ENCODE measurements around the gene LMCD1. TPM values are rescaled to one million over a fixed set of nuclear protein-coding genes. Genes with fewer than 3 reads are reported as not detected.

The LMCD1 gene
- total and polyA plus RNA-seq, 2 donors (not counting 1 experiment from before 2014, with no cell fraction given) = 1.4 to 4.9 TPM

DNA sequence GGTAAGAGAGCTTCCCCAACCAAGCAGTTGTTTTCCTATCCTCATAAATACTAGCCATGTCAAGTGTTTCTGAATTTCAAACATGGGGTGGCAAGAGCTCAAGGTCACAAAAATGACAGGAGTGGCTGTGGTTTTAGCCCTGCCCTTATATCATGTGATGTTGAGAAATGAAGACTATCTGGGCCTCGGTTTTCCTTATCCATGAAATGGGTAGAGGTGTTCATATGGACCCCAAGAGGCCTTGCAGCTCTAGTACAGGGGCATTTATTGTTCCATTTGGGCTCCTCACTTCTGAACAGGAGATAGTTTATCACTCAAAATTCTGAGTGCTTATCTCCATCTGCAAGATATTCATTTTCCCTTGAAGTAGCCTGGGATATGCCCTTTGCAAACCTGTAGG lies 35.8 kb downstream of the LMCD1 start:
- no peaks in the 10 kb centered on the region for H4K20me1 ChIP-seq (ENCODE audit: control insufficient read depth, insufficient read depth, low read length, poor library complexity, severe bottlenecking)
- no peaks in the 10 kb centered on the region for H3K27me3 ChIP-seq (replicated peaks in 1 of 4; ENCODE audit: control extremely low read depth in 1 of 4, control insufficient read depth in 3 of 4, insufficient read depth in 4 of 4, low read length in 3 of 4)
- H3K4me2 ChIP-seq (replicated peaks; ENCODE audit: low read depth, low read length, poor library complexity, severe bottlenecking) = no peak overlapping the region
- POLR2A ChIA-PET = no interaction called here
- intact Hi-C loops (cut with micrococcal nuclease) = no loop called here
- H3K36me3 ChIP-seq (replicated peaks in 1 of 2; ENCODE audit: control extremely low read depth in 1 of 2, control insufficient read depth in 1 of 2, extremely low read depth in 1 of 2, insufficient read depth in 2 of 2, low read length in 1 of 2) = no peaks in the 10 kb centered on the region
- no peak overlapping the region for H3K27ac Mint-ChIP-seq
- no CpG with 5 or more reads among the region's 1 CpG for WGBS (ENCODE audit: insufficient coverage)
- H3K9me3 Mint-ChIP-seq (ENCODE audit: insufficient read depth) = no peaks in the 10 kb centered on the region
- no peak overlapping the region for H3K4me3 ChIP-seq (ENCODE audit: control extremely low read depth in 1 of 5, extremely low read depth in 1 of 5, insufficient read depth in 1 of 5, low read depth in 2 of 5, low read length in 4 of 5)
- CTCF ChIA-PET = no interaction called here
- H3K4me3 Mint-ChIP-seq = no peak overlapping the region
- no peaks in the 10 kb centered on the region for H3K27me3 Mint-ChIP-seq
- TF ChIP-seq EZH2 (IDR thresholded peaks at IDR 0.05; ENCODE audit: borderline replicate concordance, insufficient read depth, low read depth, low read length, poor library complexity, severe bottlenecking) = no peak
- TF ChIP-seq, protein P1, sequence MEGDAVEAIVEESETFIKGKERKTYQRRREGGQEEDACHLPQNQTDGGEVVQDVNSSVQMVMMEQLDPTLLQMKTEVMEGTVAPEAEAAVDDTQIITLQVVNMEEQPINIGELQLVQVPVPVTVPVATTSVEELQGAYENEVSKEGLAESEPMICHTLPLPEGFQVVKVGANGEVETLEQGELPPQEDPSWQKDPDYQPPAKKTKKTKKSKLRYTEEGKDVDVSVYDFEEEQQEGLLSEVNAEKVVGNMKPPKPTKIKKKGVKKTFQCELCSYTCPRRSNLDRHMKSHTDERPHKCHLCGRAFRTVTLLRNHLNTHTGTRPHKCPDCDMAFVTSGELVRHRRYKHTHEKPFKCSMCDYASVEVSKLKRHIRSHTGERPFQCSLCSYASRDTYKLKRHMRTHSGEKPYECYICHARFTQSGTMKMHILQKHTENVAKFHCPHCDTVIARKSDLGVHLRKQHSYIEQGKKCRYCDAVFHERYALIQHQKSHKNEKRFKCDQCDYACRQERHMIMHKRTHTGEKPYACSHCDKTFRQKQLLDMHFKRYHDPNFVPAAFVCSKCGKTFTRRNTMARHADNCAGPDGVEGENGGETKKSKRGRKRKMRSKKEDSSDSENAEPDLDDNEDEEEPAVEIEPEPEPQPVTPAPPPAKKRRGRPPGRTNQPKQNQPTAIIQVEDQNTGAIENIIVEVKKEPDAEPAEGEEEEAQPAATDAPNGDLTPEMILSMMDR (IDR thresholded peaks at IDR 0.05) = no peak
- ATAC-seq (ENCODE audit: low read depth) (no peak), DNase-seq (no peak)
- H3K9me3 ChIP-seq (ENCODE audit: control extremely low read depth in 1 of 3, control insufficient read depth in 2 of 3, insufficient read depth in 1 of 3, low read length in 2 of 3) = peaks cover 0 to 2% (median 0%) of the 10 kb centered on the region in 3 donors
- no peaks in the 10 kb centered on the region for H3K79me2 ChIP-seq (ENCODE audit: control insufficient read depth, insufficient read depth, low read length)
- H3K9ac ChIP-seq (ENCODE audit: low read length) = no peak overlapping the region
- H3K27ac ChIP-seq (ENCODE audit: low read length in 2 of 2) = no peak overlapping the region
- H3K4me1 Mint-ChIP-seq = no peaks in the 10 kb centered on the region
- H3K4me1 ChIP-seq (ENCODE audit: control insufficient read depth in 2 of 2, insufficient read depth in 2 of 2, low read length in 2 of 2) = no peaks in the 10 kb centered on the region
- no peak overlapping the region for H2AFZ ChIP-seq (ENCODE audit: insufficient read depth, low read depth, low read length, poor library complexity, severe bottlenecking)

DNA sequence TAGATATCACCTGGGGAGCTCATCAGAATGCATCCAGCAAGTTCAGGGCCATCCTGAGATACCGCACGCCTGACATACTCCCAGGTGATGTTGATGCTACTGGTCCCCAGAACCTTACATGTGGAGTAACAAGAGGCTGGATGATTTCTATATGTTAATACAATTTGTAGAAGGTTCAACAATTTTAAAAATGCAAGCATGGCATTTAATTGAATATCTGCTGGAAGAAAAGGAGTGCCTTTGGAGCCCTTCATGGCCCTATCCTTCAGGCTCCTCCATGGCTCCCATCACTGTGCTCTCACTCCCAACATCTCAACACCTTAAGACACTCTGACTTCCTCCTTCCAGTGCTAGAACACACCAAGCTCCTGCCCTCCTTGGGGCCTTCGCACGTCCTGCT lies 36.6 kb downstream of the LMCD1 start:
- Histone ChIP-seq H3K4me3 (ENCODE audit: control extremely low read depth in 1 of 5, extremely low read depth in 1 of 5, insufficient read depth in 1 of 5, low read depth in 2 of 5, low read length in 4 of 5) (no peak overlapping the region), H3K27me3 (replicated peaks in 1 of 4; ENCODE audit: control extremely low read depth in 1 of 4, control insufficient read depth in 3 of 4, insufficient read depth in 4 of 4, low read length in 3 of 4) (no peaks in the 10 kb centered on the region), H3K4me1 (ENCODE audit: control insufficient read depth in 2 of 2, insufficient read depth in 2 of 2, low read length in 2 of 2) (no peaks in the 10 kb centered on the region), H3K9ac (ENCODE audit: low read length) (no peak overlapping the region), H3K36me3 (replicated peaks in 1 of 2; ENCODE audit: control extremely low read depth in 1 of 2, control insufficient read depth in 1 of 2, extremely low read depth in 1 of 2, insufficient read depth in 2 of 2, low read length in 1 of 2) (no peaks in the 10 kb centered on the region), H2AFZ (ENCODE audit: insufficient read depth, low read depth, low read length, poor library complexity, severe bottlenecking) (no peak overlapping the region), H3K27ac (ENCODE audit: low read length in 2 of 2) (no peak overlapping the region), H3K79me2 (ENCODE audit: control insufficient read depth, insufficient read depth, low read length) (no peaks in the 10 kb centered on the region), H3K4me2 (replicated peaks; ENCODE audit: low read depth, low read length, poor library complexity, severe bottlenecking) (no peak overlapping the region), H3K9me3 (ENCODE audit: control extremely low read depth in 1 of 3, control insufficient read depth in 2 of 3, insufficient read depth in 1 of 3, low read length in 2 of 3) (peaks cover 0 to 2% (median 0%) of the 10 kb centered on the region in 3 donors), H4K20me1 (ENCODE audit: control insufficient read depth, insufficient read depth, low read length, poor library complexity, severe bottlenecking) (no peaks in the 10 kb centered on the region)
- ChIA-PET POLR2A (no interaction called here), CTCF (no interaction called here)
- Mint-ChIP-seq H3K9me3 (ENCODE audit: insufficient read depth) (no peaks in the 10 kb centered on the region), H3K4me3 (no peak overlapping the region), H3K4me1 (no peaks in the 10 kb centered on the region), H3K27me3 (no peaks in the 10 kb centered on the region), H3K27ac (no peak overlapping the region)
- intact Hi-C loops (cut with micrococcal nuclease) = no loop called here
- ATAC-seq (ENCODE audit: low read depth) (no peak), DNase-seq (no peak)
- no peak for TF ChIP-seq EZH2 (IDR thresholded peaks at IDR 0.05; ENCODE audit: borderline replicate concordance, insufficient read depth, low read depth, low read length, poor library complexity, severe bottlenecking)
- TF ChIP-seq, protein P1 (IDR thresholded peaks at IDR 0.05) = no peak
- WGBS (ENCODE audit: insufficient coverage) = 98% methylated on average over 4 of the region's 4 CpGs
